ENCODE measurements around the gene CARD14.

DNA sequence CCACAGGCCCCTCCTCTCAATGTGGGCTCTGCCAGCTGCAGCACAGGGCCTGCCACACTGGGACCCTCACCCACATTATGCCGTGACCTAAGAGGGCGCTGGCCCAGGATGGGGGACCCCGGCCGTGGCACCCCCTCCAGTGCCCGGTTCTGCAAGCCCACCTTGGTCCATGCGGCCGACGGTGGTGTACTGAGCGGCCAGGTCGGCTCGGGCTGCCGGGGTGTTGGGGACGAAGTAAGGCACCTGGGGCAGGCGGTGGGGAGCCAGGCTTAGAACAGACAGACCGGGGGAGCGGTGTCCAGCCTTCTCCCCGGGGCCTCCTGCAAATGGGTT, 43.8 kb downstream of the CARD14 start:
- TF ChIP-seq, protein P1, sequence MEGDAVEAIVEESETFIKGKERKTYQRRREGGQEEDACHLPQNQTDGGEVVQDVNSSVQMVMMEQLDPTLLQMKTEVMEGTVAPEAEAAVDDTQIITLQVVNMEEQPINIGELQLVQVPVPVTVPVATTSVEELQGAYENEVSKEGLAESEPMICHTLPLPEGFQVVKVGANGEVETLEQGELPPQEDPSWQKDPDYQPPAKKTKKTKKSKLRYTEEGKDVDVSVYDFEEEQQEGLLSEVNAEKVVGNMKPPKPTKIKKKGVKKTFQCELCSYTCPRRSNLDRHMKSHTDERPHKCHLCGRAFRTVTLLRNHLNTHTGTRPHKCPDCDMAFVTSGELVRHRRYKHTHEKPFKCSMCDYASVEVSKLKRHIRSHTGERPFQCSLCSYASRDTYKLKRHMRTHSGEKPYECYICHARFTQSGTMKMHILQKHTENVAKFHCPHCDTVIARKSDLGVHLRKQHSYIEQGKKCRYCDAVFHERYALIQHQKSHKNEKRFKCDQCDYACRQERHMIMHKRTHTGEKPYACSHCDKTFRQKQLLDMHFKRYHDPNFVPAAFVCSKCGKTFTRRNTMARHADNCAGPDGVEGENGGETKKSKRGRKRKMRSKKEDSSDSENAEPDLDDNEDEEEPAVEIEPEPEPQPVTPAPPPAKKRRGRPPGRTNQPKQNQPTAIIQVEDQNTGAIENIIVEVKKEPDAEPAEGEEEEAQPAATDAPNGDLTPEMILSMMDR (IDR thresholded peaks at IDR 0.05) = no peak
- no peak for TF ChIP-seq EZH2 (IDR thresholded peaks at IDR 0.05; ENCODE audit: borderline replicate concordance, insufficient read depth, low read depth, low read length, poor library complexity, severe bottlenecking)

Data from B cell (primary cell).